DMS153 (cell line): ENCODE measurements around the gene CHST3.

Source experiments
- DNase-seq: peaks from one replicate; lab custom pipeline; 2025; lab: John Stamatoyannopoulos, UW

CHST3 gene

GRCh38 chr10:72058347-72058898, 94.2 kb downstream of the CHST3 start:
- DNase-seq = no peak

- no peak for DNase-seq
Measured at GRCh38 chr10:72058989-72059842, 95.0 kb downstream of the CHST3 start.

- DNase-seq = no peak
Measured at GRCh38 chr10:72059843-72060822, 95.9 kb downstream of the CHST3 start.

- no peak for DNase-seq
Measured at GRCh38 chr10:72061491-72061890, 97.3 kb downstream of the CHST3 start.

GRCh38 chr10:72061930-72062329, 97.7 kb downstream of the CHST3 start:
- no peak for DNase-seq

GRCh38 chr10:72062382-72062781, 98.2 kb downstream of the CHST3 start:
- no peak for DNase-seq
